T-helper 1 cell treated with Interleukin-12 subunit alpha and Interleukin-12 subunit beta and Interleukin-4 antibody, amounts not matched to agents 30 μg/mL and 1 μg/mL, for 36 hours (primary cell): ENCODE data around the gene TGFB3.

ENCODE experiments used
- H3K27ac Mint-ChIP-seq: one replicate; pipeline ENCODE4 v1.8.0; 2021; ENCODE audit warnings: mild to moderate bottlenecking, mixed read lengths
- H3K27me3 Mint-ChIP-seq: one replicate; pipeline ENCODE4 v1.8.0; 2021; ENCODE audit warnings: low read depth, mixed read lengths
- H3K36me3 Mint-ChIP-seq: one replicate; pipeline ENCODE4 v1.8.0; 2021; ENCODE audit warnings: low read depth, mixed read lengths
- H3K4me1 Mint-ChIP-seq: one replicate; pipeline ENCODE4 v1.8.0; 2021; ENCODE audit warnings: low read depth, mixed read lengths
- H3K4me3 Mint-ChIP-seq: one replicate; pipeline ENCODE4 v1.8.0; 2021; ENCODE audit warnings: mild to moderate bottlenecking, moderate library complexity, mixed read lengths
- H3K9me3 Mint-ChIP-seq: one replicate; pipeline ENCODE4 v1.8.0; 2021; ENCODE audit warnings: mixed read lengths

TGFB3 gene

GRCh38 chr14:75999511-76000190 is 17.9 kb upstream of the TGFB3 start:
- no peaks in the 10 kb centered on the region for H3K27me3 Mint-ChIP-seq
- no peaks in the 10 kb centered on the region for H3K4me1 Mint-ChIP-seq
- no peak overlapping the region for H3K4me3 Mint-ChIP-seq
- H3K27ac Mint-ChIP-seq: no peak overlapping the region
- H3K36me3 Mint-ChIP-seq: peaks cover 1% of the 10 kb centered on the region
- peaks cover 3% of the 10 kb centered on the region for H3K9me3 Mint-ChIP-seq

- Mint-ChIP-seq H3K27me3 (no peaks in the 10 kb centered on the region), H3K9me3 (no peaks in the 10 kb centered on the region), H3K36me3 (no peaks in the 10 kb centered on the region), H3K4me1 (no peaks in the 10 kb centered on the region), H3K27ac (no peak overlapping the region), H3K4me3 (no peak overlapping the region)
Measured at GRCh38 chr14:75996488-75996887, 14.7 kb upstream of the TGFB3 start.

GRCh38 chr14:75995372-75996041 is 13.7 kb upstream of the TGFB3 start:
- no peaks in the 10 kb centered on the region for H3K36me3 Mint-ChIP-seq
- no peaks in the 10 kb centered on the region for H3K9me3 Mint-ChIP-seq

GRCh38 chr14:75993567-75994041 is 11.8 kb upstream of the TGFB3 start:
- no peaks in the 10 kb centered on the region for H3K36me3 Mint-ChIP-seq
- H3K4me1 Mint-ChIP-seq: no peaks in the 10 kb centered on the region
- H3K4me3 Mint-ChIP-seq: no peak overlapping the region
- no peaks in the 10 kb centered on the region for H3K9me3 Mint-ChIP-seq
- H3K27ac Mint-ChIP-seq: no peak overlapping the region
- H3K27me3 Mint-ChIP-seq: no peaks in the 10 kb centered on the region

More at GRCh38 chr14:75995372-75996041, 13.7 kb upstream of the TGFB3 start:
- no peaks in the 10 kb centered on the region for H3K27me3 Mint-ChIP-seq
- H3K4me3 Mint-ChIP-seq: no peak overlapping the region
- no peak overlapping the region for H3K27ac Mint-ChIP-seq
- H3K4me1 Mint-ChIP-seq: no peaks in the 10 kb centered on the region

- no peak overlapping the region for H3K4me3 Mint-ChIP-seq
- no peaks in the 10 kb centered on the region for H3K27me3 Mint-ChIP-seq
- no peak overlapping the region for H3K27ac Mint-ChIP-seq
- no peaks in the 10 kb centered on the region for H3K36me3 Mint-ChIP-seq
- peaks cover 3% of the 10 kb centered on the region for H3K4me1 Mint-ChIP-seq
- H3K9me3 Mint-ChIP-seq: no peaks in the 10 kb centered on the region
Measured at GRCh38 chr14:75991753-75992152, 10.0 kb upstream of the TGFB3 start.

GRCh38 chr14:75990297-75990696 is 8.5 kb upstream of the TGFB3 start:
- Mint-ChIP-seq H3K4me3 (no peak overlapping the region), H3K4me1 (peaks cover 13% of the 10 kb centered on the region), H3K36me3 (no peaks in the 10 kb centered on the region), H3K27ac (no peak overlapping the region), H3K9me3 (no peaks in the 10 kb centered on the region), H3K27me3 (no peaks in the 10 kb centered on the region)

- Mint-ChIP-seq H3K36me3 (no peaks in the 10 kb centered on the region), H3K27me3 (peaks cover 7% of the 10 kb centered on the region), H3K4me3 (no peak overlapping the region), H3K9me3 (no peaks in the 10 kb centered on the region), H3K4me1 (peaks cover 14% of the 10 kb centered on the region), H3K27ac (no peak overlapping the region)
Measured at GRCh38 chr14:75989134-75989533, 7.3 kb upstream of the TGFB3 start.

- H3K4me1 Mint-ChIP-seq: peaks cover 14% of the 10 kb centered on the region
- no peaks in the 10 kb centered on the region for H3K36me3 Mint-ChIP-seq
- peaks cover 20% of the 10 kb centered on the region for H3K27me3 Mint-ChIP-seq
- H3K4me3 Mint-ChIP-seq: no peak overlapping the region
- H3K27ac Mint-ChIP-seq: no peak overlapping the region
- H3K9me3 Mint-ChIP-seq: no peaks in the 10 kb centered on the region
Measured at GRCh38 chr14:75987201-75987970, 5.6 kb upstream of the TGFB3 start.

- peaks cover 20% of the 10 kb centered on the region for H3K27me3 Mint-ChIP-seq
- peak overlapping the region; percentile 90 for H3K4me3 Mint-ChIP-seq
- H3K27ac Mint-ChIP-seq: peak overlapping the region; percentile 15
- peaks cover 20% of the 10 kb centered on the region for H3K4me1 Mint-ChIP-seq
- no peaks in the 10 kb centered on the region for H3K36me3 Mint-ChIP-seq
- no peaks in the 10 kb centered on the region for H3K9me3 Mint-ChIP-seq
Measured at GRCh38 chr14:75986439-75986765, 4.6 kb upstream of the TGFB3 start.

GRCh38 chr14:75985618-75986438 is 4.0 kb upstream of the TGFB3 start, which contains the start of gene IFT43:
TSS of gene IFT43 (plus strand) at chr14:75985763. CDS start at chr14:75985787, 24 bp downstream.
- no peaks in the 10 kb centered on the region for H3K36me3 Mint-ChIP-seq

GRCh38 chr14:75984674-75985073 is 2.9 kb upstream of the TGFB3 start:
- no peak overlapping the region for H3K4me3 Mint-ChIP-seq
- H3K27ac Mint-ChIP-seq: no peak overlapping the region
- peaks cover 20% of the 10 kb centered on the region for H3K27me3 Mint-ChIP-seq
- H3K9me3 Mint-ChIP-seq: no peaks in the 10 kb centered on the region
- H3K4me1 Mint-ChIP-seq: peaks cover 27% of the 10 kb centered on the region
- no peaks in the 10 kb centered on the region for H3K36me3 Mint-ChIP-seq

More at GRCh38 chr14:75985618-75986438, 4.0 kb upstream of the TGFB3 start, which contains the start of gene IFT43:
- H3K27ac Mint-ChIP-seq: peak within 1 kb of the TSS; percentile 83
- no peaks in the 10 kb centered on the region for H3K9me3 Mint-ChIP-seq
- peak within 1 kb of the TSS; percentile 90 for H3K4me3 Mint-ChIP-seq
- peaks cover 24% of the 10 kb centered on the region for H3K4me1 Mint-ChIP-seq
- H3K27me3 Mint-ChIP-seq: peaks cover 20% of the 10 kb centered on the region

GRCh38 chr14:75983019-75983358 is 1.2 kb upstream of the TGFB3 start:
- no peak overlapping the region for H3K27ac Mint-ChIP-seq
- H3K36me3 Mint-ChIP-seq: no peaks in the 10 kb centered on the region
- H3K4me1 Mint-ChIP-seq: peaks cover 35% of the 10 kb centered on the region
- H3K9me3 Mint-ChIP-seq: no peaks in the 10 kb centered on the region
- H3K27me3 Mint-ChIP-seq: peaks cover 20% of the 10 kb centered on the region
- H3K4me3 Mint-ChIP-seq: peak overlapping the region; percentile 46

- Mint-ChIP-seq H3K36me3 (no peaks in the 10 kb centered on the region), H3K4me1 (peaks cover 35% of the 10 kb centered on the region), H3K27me3 (peaks cover 20% of the 10 kb centered on the region), H3K4me3 (peak overlapping the region; percentile 85), H3K9me3 (no peaks in the 10 kb centered on the region), H3K27ac (peak overlapping the region; percentile 90)
Measured at GRCh38 chr14:75982266-75983018, 647 bp upstream of the TGFB3 start.
